ENCODE data around the gene ZC3HAV1L. TPM values are rescaled to one million over a fixed set of nuclear protein-coding genes. Genes with fewer than 3 reads are reported as not detected.

Gene ZC3HAV1L
- total and polyA plus RNA-seq, 10 of the 15 experiments (the other 5 are each of a cell fraction or from before 2014, with no cell fraction given), result 0.09 to 16.3 (median 4.9) TPM

- Histone ChIP-seq H3K9me3 (replicated peaks; ENCODE audit: control insufficient read depth, insufficient read depth, low read length) (no peaks in the 10 kb centered on the region), H3K4me3 (no peak overlapping the region), H2AFZ (ENCODE audit: control insufficient read depth, low read depth, low read length) (no peak overlapping the region), H3K79me2 (ENCODE audit: control insufficient read depth, insufficient read depth, low read length) (peaks cover 22% of the 10 kb centered on the region), H3K4me1 (ENCODE audit: control insufficient read depth, insufficient read depth, low read length) (no peaks in the 10 kb centered on the region; the same call in 1 of the 2 replicates), H3K36me3 (ENCODE audit: control insufficient read depth in 2 of 2, insufficient read depth in 2 of 2, low read length in 1 of 2) (peaks cover 0 to 13% of the 10 kb centered on the region in 2 experiments; a peak in 2 of 4 replicates), H4K20me1 (ENCODE audit: control insufficient read depth, insufficient read depth) (no peaks in the 10 kb centered on the region), H3K9ac (ENCODE audit: control insufficient read depth, insufficient read depth, low read length) (no peak overlapping the region), H3K27ac (ENCODE audit: control insufficient read depth, insufficient read depth) (no peak overlapping the region), H3K27me3 (replicated peaks in 1 of 2; ENCODE audit: control insufficient read depth in 2 of 2, insufficient read depth in 2 of 2, low read length in 1 of 2) (no peaks in the 10 kb centered on the region), H3K4me2 (ENCODE audit: control insufficient read depth, insufficient read depth) (peak overlapping the region; percentile 44)
- intact Hi-C loops (cut with micrococcal nuclease; ENCODE audit: unreplicated experiment) (no loop called here), in situ Hi-C loops (cut with MboI) (no loop called here)
- POLR2A ChIA-PET, result no interaction called here
- DNase-seq (ENCODE audit: low read depth, low spot score), result no peak
- TF ChIP-seq, protein P1, sequence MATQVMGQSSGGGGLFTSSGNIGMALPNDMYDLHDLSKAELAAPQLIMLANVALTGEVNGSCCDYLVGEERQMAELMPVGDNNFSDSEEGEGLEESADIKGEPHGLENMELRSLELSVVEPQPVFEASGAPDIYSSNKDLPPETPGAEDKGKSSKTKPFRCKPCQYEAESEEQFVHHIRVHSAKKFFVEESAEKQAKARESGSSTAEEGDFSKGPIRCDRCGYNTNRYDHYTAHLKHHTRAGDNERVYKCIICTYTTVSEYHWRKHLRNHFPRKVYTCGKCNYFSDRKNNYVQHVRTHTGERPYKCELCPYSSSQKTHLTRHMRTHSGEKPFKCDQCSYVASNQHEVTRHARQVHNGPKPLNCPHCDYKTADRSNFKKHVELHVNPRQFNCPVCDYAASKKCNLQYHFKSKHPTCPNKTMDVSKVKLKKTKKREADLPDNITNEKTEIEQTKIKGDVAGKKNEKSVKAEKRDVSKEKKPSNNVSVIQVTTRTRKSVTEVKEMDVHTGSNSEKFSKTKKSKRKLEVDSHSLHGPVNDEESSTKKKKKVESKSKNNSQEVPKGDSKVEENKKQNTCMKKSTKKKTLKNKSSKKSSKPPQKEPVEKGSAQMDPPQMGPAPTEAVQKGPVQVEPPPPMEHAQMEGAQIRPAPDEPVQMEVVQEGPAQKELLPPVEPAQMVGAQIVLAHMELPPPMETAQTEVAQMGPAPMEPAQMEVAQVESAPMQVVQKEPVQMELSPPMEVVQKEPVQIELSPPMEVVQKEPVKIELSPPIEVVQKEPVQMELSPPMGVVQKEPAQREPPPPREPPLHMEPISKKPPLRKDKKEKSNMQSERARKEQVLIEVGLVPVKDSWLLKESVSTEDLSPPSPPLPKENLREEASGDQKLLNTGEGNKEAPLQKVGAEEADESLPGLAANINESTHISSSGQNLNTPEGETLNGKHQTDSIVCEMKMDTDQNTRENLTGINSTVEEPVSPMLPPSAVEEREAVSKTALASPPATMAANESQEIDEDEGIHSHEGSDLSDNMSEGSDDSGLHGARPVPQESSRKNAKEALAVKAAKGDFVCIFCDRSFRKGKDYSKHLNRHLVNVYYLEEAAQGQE (IDR thresholded peaks at IDR 0.05; ENCODE audit: low read depth, low read length), result no peak
- no peak for TF ChIP-seq TBL1XR1 (IDR thresholded peaks at IDR 0.05; ENCODE audit: low read depth, low read length)
- 99% methylated on average over 6 of the region's 6 CpGs for WGBS (ENCODE audit: insufficient coverage, insufficient replicate concordance, low lambda C conversion rate, missing lambda C conversion rate)
- SMC1A ChIA-PET (ENCODE audit: uncharacterized antibody, unreplicated experiment), result interaction anchor here (1.2 to 1.9 kb wide), 2 partner anchors 10 to 20 kb away, joined by 3 to 6 read pairs; no protein-coding TSS in a partner anchor
- ATAC-seq, result no peak
- no TSS peak for BruUV-seq (replicated peaks)
- RAD21 ChIA-PET (ENCODE audit: unreplicated experiment), result interaction anchor here (1.0 to 1.1 kb wide), 2 partner anchors 62 to 71 kb away, joined by 3 read pairs; no protein-coding TSS in a partner anchor
- CTCF ChIA-PET, result interaction anchor here (0.6 to 8.0 kb wide), 5 partner anchors 7 to 1865 kb away, joined by 3 to 42 read pairs (median 3); no protein-coding TSS in a partner anchor
- FAIRE-seq, result no peak
Observed at GRCh38 chr7:139033346-139034114, 2.3 kb downstream of the ZC3HAV1L start.
